ENCODE data around the gene FMNL1.

FMNL1 gene

DNA sequence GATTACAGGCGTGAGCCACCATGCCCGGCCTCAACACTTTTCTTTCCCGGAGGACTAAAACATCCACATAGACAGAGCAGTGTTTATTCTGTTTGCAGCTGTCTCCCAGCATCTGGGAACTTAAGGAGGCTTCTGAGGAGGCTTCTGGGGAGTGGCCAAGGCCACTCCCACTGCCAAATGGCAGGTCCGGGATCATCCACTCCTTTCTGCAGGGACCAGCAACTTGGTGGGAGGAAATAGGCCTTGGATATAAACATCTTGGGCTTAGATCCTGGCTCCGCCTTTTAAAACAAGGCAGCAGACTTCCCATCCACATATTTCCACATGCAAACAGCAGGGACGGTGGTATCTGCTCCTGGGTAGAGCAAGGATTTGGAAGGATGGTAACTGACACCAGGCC is 54.3 kb downstream of the FMNL1 start:
- TF ChIP-seq, protein P1, sequence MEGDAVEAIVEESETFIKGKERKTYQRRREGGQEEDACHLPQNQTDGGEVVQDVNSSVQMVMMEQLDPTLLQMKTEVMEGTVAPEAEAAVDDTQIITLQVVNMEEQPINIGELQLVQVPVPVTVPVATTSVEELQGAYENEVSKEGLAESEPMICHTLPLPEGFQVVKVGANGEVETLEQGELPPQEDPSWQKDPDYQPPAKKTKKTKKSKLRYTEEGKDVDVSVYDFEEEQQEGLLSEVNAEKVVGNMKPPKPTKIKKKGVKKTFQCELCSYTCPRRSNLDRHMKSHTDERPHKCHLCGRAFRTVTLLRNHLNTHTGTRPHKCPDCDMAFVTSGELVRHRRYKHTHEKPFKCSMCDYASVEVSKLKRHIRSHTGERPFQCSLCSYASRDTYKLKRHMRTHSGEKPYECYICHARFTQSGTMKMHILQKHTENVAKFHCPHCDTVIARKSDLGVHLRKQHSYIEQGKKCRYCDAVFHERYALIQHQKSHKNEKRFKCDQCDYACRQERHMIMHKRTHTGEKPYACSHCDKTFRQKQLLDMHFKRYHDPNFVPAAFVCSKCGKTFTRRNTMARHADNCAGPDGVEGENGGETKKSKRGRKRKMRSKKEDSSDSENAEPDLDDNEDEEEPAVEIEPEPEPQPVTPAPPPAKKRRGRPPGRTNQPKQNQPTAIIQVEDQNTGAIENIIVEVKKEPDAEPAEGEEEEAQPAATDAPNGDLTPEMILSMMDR (conservative IDR thresholded peaks at IDR 0.05; ENCODE audit: low read length): no peak
- no peak overlapping the region for H3K4me3 ChIP-seq (ENCODE audit: low read length)
- peak; percentile 33 for DNase-seq (ENCODE audit: low read depth)

DNA sequence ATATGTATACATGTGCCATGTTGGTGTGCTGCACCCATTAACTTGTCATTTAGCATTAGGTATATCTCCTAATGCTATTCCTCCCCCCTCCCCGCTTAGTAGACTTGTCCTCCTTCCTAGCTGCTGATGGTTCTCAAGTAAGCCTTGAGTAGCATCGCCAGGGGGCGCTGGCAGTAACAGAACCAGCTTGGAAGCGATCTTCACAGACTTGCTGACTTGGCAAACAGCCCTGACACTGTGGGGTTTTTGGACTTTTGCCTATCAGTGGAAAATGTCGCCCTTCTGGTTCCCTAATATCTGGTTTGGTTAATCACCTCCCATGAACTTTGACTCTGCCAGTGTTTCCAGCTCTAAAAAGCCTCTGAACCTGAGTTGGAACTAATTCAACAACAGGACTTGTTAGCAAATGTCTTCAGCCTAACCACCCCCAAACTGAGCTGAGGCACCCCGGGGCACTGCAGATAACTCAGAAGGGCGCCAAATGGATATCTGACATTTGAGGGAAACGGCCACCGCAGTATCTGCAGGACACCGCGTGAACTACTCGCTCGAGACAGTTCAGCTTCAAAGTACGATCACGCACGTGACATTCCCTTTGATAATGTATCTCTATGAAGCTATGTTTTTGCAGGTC is 55.6 kb downstream of the FMNL1 start:
- TF ChIP-seq, protein P1 (conservative IDR thresholded peaks at IDR 0.05; ENCODE audit: low read length): peak; percentile 88
- H3K4me3 ChIP-seq (ENCODE audit: low read length): no peak overlapping the region
- peak; percentile 86 for DNase-seq (ENCODE audit: low read depth)

DNA sequence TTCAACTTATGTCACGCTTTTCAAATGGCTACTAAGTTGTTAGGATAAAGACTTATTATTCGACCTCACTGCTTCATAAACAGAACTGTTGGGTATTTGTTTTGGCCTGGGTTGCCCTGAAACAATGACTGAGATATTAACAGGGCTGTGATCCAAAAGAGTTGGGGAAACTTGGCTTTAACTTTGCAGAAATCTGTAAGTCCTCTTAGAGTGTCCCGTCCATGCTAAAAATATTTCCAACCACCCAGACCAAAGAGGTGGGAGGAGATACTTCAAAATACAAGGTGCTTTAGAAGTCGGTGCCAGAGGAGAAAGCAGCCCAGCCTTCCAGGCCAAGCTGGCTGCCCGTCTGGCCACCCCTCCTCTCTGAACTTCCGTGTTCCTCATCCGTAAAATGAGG is 56.3 kb downstream of the FMNL1 start:
- DNase-seq (ENCODE audit: low read depth): peak; percentile 30
- H3K4me3 ChIP-seq (ENCODE audit: low read length): no peak overlapping the region
- TF ChIP-seq, protein P1 (conservative IDR thresholded peaks at IDR 0.05; ENCODE audit: low read length): no peak

DNA sequence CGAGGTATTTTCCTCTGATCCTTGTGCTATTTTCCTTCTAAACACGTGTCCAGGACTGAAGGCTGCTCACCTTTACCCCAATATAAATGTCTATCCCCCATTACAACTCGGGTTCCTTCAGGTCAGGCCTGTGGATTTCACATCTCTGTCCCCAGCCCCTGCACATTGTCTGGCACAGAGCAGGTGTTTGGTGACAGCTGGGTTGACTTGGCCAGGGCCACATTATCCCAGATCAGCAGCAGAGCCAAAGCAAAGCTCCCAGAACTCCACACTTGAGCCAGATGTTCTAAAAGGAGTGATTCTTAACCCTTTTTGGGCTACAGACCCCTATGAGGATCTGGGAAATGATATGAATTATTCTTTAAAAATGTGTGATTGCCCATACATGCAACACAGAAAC is 58.2 kb downstream of the FMNL1 start:
- no peak for DNase-seq (ENCODE audit: low read depth)
- no peak overlapping the region for H3K4me3 ChIP-seq (ENCODE audit: low read length)

DNA sequence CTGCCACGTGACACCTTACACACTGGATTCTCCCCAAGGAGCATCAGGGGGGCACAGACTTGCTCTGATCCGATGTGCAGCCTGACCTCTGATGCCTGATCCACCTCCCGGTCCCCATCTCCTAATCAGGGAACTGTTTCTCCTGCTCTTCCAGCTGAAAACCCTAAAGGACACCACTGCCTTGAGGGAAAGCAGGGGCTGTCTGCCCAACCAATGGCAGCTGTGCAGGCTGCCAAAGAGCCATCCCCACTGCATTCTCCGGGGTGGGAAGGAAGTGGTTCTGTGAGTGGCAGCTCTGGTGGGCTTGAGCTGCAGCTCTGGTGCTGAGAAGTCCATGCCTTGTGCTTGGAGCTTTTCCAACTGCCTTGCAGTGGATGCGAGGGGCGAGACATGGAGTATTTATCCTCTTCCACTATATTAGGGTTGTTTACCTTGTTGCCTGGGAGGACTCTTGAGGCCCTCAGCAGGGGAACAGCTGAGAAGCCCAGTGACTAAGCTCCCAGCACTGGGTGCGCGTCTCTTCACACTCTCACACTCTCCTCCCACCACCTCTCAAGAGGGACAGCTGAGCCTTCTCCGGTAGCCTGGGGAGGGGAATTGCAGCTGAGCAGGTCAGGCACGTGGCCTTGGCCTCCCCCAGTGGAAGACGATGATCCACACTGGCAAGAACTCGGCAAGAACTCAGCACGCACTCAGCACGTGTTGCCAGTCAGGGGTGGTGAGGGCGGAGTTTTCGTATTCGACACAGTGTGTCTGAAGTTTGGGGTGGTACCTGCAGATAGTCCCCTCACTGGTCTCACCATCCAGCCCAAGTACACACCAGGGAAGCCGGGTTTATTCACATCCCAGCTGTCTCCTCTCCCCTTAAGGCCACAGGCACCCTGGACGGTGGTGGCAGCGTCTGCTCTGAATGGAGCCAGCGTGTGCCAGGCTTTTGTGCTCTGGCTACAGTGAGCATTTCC is 61.3 kb downstream of the FMNL1 start:
- TF ChIP-seq, protein P1 (conservative IDR thresholded peaks at IDR 0.05; ENCODE audit: low read length): no peak
- H3K4me3 ChIP-seq (ENCODE audit: low read length): no peak overlapping the region
- peak; percentile 42 for DNase-seq (ENCODE audit: low read depth)

More for the DNA sequence above, 58.2 kb downstream of the FMNL1 start:
- TF ChIP-seq, protein P1 (conservative IDR thresholded peaks at IDR 0.05; ENCODE audit: low read length): no peak

DNA sequence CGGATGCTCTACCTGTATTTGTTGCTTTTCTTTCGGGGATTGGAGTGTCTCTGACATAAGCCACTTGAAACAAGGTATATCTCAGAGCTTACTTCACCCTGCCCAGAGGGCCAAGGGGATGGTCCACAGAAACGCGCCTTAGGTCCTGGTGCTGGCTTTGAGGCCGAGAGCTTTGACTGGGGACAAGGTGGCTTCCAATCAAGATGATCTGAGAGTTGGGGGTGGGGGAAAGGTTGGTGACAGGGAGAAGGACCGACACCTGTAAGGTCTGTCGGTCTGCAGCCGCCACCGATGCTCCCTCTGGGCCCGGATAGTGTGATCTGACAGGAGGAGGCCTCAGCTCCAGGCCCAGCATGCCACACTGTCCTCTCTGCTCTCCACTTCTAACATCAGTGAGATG is 62.0 kb downstream of the FMNL1 start:
- TF ChIP-seq, protein P1 (conservative IDR thresholded peaks at IDR 0.05; ENCODE audit: low read length): no peak
- no peak for DNase-seq (ENCODE audit: low read depth)
- H3K4me3 ChIP-seq (ENCODE audit: low read length): no peak overlapping the region
